SU-DHL-6 (cell line): Measurements from ENCODE around the gene LAMTOR4.
"Not testable (repeated sequence)": the region's sequence is repeated elsewhere in the genome, so short reads cannot be mapped to it uniquely, and the experiment has no call there.

ENCODE experiments used
- H2AFZ ChIP-seq: fragments of 200-600 bp; sonication (generic); 2 replicates; pipeline ENCODE4 v1.6.1; 2014; ENCODE audit warnings: low read depth, mild to moderate bottlenecking, moderate library complexity, mixed read lengths, antibody characterized with exemption, low read length; ENCODE audit not compliant: severe bottlenecking
- H3F3A ChIP-seq: fragments of 200-600 bp; shearing (Covaris generic); 2 replicates; pipeline ENCODE4 v1.6.0; 2016; ENCODE audit warnings: antibody characterized with exemption, mild to moderate bottlenecking; ENCODE audit not compliant: insufficient read depth
- H3K27ac ChIP-seq: fragments of 200-600 bp; sonication (generic); 2 replicates; pipeline ENCODE4 v1.5.1; 2016; ENCODE audit warnings: low read depth, mild to moderate bottlenecking, low read length, moderate library complexity, mixed read lengths
- H3K27me3 ChIP-seq: fragments of 200-600 bp; sonication (generic), shearing (Covaris generic); 2 replicates; pipeline ENCODE4 v1.6.0; 2014; ENCODE audit warnings: mild to moderate bottlenecking, low read length
- H3K36me3 ChIP-seq: fragments of 200-600 bp; sonication (generic); 2 replicates; pipeline ENCODE4 v1.6.1; 2014; ENCODE audit warnings: mild to moderate bottlenecking, low read length, mixed read lengths
- H3K4me2 ChIP-seq: fragments of 300-600, 200-600 bp; shearing (Covaris generic), sonication (generic); 2 replicates; pipeline ENCODE4 v1.6.0; 2014; ENCODE audit warnings: low read length, low read depth, mild to moderate bottlenecking; ENCODE audit not compliant: poor library complexity, severe bottlenecking
- H3K4me3 ChIP-seq: fragments of 200-600 bp; sonication (generic); 2 replicates; pipeline ENCODE4 v1.5.1; 2014; ENCODE audit warnings: antibody characterized with exemption, low read length, mild to moderate bottlenecking, mixed read lengths; ENCODE audit not compliant: insufficient read depth, poor library complexity, severe bottlenecking
- H3K79me2 ChIP-seq: fragments of 200-600 bp; sonication (generic); 2 replicates; pipeline ENCODE4 v1.6.1; 2014; ENCODE audit warnings: mild to moderate bottlenecking, low read length, moderate library complexity; ENCODE audit not compliant: insufficient read depth
- H3K9ac ChIP-seq: fragments of 200-600 bp; sonication (generic); 2 replicates; pipeline ENCODE4 v1.7.0; 2014; ENCODE audit warnings: mild to moderate bottlenecking, low read length
- H3K9me2 ChIP-seq: fragments of 200-600 bp; sonication (generic); replicated peaks from 2 replicates; pipeline ENCODE4 v1.6.1; 2014; ENCODE audit warnings: low read length; ENCODE audit not compliant: insufficient read depth
- H3K9me3 ChIP-seq: fragments of 200-600 bp; sonication (generic); 2 replicates; pipeline ENCODE4 v1.6.1; 2014; ENCODE audit warnings: low read length, mixed read lengths; ENCODE audit not compliant: insufficient read depth
- H4K20me1 ChIP-seq: fragments of 200-600 bp; sonication (generic); 2 replicates; pipeline ENCODE4 v1.6.1; 2014; ENCODE audit warnings: low read depth, mild to moderate bottlenecking, antibody characterized with exemption, low read length, moderate library complexity, mixed read lengths
- CTCF ChIP-seq: fragments of 200-600 bp; sonication (generic); IDR thresholded peaks from one replicate; pipeline ENCODE4 v1.5.1; 2017; ENCODE audit warnings: antibody characterized with exemption, mild to moderate bottlenecking, low read length, moderate library complexity; ENCODE audit not compliant: insufficient read depth, poor library complexity, severe bottlenecking
- EZH2phosphoT487 ChIP-seq: fragments of 200-600 bp; sonication (generic), shearing (Covaris generic); conservative IDR thresholded peaks from 2 replicates; pipeline ENCODE4 v1.6.1; 2018; ENCODE audit warnings: mild to moderate bottlenecking, antibody characterized with exemption, low read length, moderate library complexity, mixed read lengths

The LAMTOR4 gene

GRCh38 chr7:100175296-100175935, 26.7 kb downstream of the LAMTOR4 start:
- H3K36me3 ChIP-seq, result no peaks in the 10 kb centered on the region
- H3K4me2 ChIP-seq, result no peak overlapping the region
- H3K9me3 ChIP-seq, result no peaks in the 10 kb centered on the region
- H3K9me2 ChIP-seq, result no peaks in the 10 kb centered on the region
- H2AFZ ChIP-seq, result no peak overlapping the region
- peaks cover 18% of the 10 kb centered on the region for H3F3A ChIP-seq
- no peaks in the 10 kb centered on the region for H3K27me3 ChIP-seq
- TF ChIP-seq CTCF, result no peak
- TF ChIP-seq EZH2phosphoT487, result no peak
- no peak overlapping the region for H3K9ac ChIP-seq
- peaks cover 4% of the 10 kb centered on the region; the same call in 1 of the 2 replicates for H4K20me1 ChIP-seq
- peaks cover 3% of the 10 kb centered on the region; the same call in 1 of the 2 replicates for H3K79me2 ChIP-seq
- no peak overlapping the region for H3K27ac ChIP-seq
- H3K4me3 ChIP-seq, result no peak overlapping the region

- peaks cover 3% of the 10 kb centered on the region; the same call in 1 of the 2 replicates for H3K79me2 ChIP-seq
- H3K9me3 ChIP-seq, result no peaks in the 10 kb centered on the region
- H3K4me3 ChIP-seq, result peak overlapping the region; percentile 95
- peak overlapping the region; percentile 81 for H2AFZ ChIP-seq
- no peaks in the 10 kb centered on the region for H3K9me2 ChIP-seq
- no peaks in the 10 kb centered on the region for H3K36me3 ChIP-seq
- H3K27ac ChIP-seq, result no peak overlapping the region
- no peak for TF ChIP-seq EZH2phosphoT487
- no peak for TF ChIP-seq CTCF
- peaks cover 24% of the 10 kb centered on the region for H3F3A ChIP-seq
- H3K9ac ChIP-seq, result peak overlapping the region; percentile 87
- peaks cover 4% of the 10 kb centered on the region; the same call in 1 of the 2 replicates for H4K20me1 ChIP-seq
- no peaks in the 10 kb centered on the region for H3K27me3 ChIP-seq
- H3K4me2 ChIP-seq, result peak overlapping the region; percentile 91
Measured at GRCh38 chr7:100176096-100177044, 27.7 kb downstream of the LAMTOR4 start.

GRCh38 chr7:100177045-100178001, 28.6 kb downstream of the LAMTOR4 start, which contains the start of the genes GPC2 and STAG3:
TSS of gene GPC2 (minus strand) at chr7:100177381. CDS start at chr7:100177199, 182 bp downstream.
TSS of gene STAG3 (plus strand) at chr7:100177918. CDS start at chr7:100180557, 2,639 bp downstream.
- Histone ChIP-seq H3K36me3 (no peaks in the 10 kb centered on the region), H4K20me1 (peaks cover 4% of the 10 kb centered on the region; the same call in 1 of the 2 replicates), H3F3A (peaks cover 30% of the 10 kb centered on the region), H3K4me2 (peak within 1 kb of the TSS; percentile 91), H3K4me3 (peak within 1 kb of the TSS; percentile 95), H3K27me3 (no peaks in the 10 kb centered on the region), H3K9ac (peak within 1 kb of the TSS; percentile 87), H3K9me2 (no peaks in the 10 kb centered on the region), H3K9me3 (no peaks in the 10 kb centered on the region), H3K79me2 (peaks cover 3% of the 10 kb centered on the region; the same call in 1 of the 2 replicates), H2AFZ (peak within 1 kb of the TSS; percentile 81), H3K27ac (peak within 1 kb of the TSS; percentile 39)
- TF ChIP-seq CTCF, result no peak
- no peak for TF ChIP-seq EZH2phosphoT487

GRCh38 chr7:100180084-100180483, 31.4 kb downstream of the LAMTOR4 start:
- Histone ChIP-seq H2AFZ (peak overlapping the region; percentile 84), H3K27ac (peak overlapping the region; percentile 66), H3F3A (peaks cover 39% of the 10 kb centered on the region), H3K4me2 (peak overlapping the region; percentile 47), H3K9ac (peak overlapping the region; percentile 40)
- H3K9me2 ChIP-seq, H3K79me2 ChIP-seq, H3K9me3 ChIP-seq, H3K4me3 ChIP-seq, H4K20me1 ChIP-seq, H3K36me3 ChIP-seq, H3K27me3 ChIP-seq: not testable (repeated sequence)
